ENCODE data around the gene CDIP1. TPM values are rescaled to one million over a fixed set of nuclear protein-coding genes. Genes with fewer than 3 reads are reported as not detected.
A peak's percentile ranks its signal among the peaks of the same experiment; 100 is the strongest.

CDIP1 gene
- total RNA-seq: 10 to 100 TPM; 41.8 to 64.4 TPM
- polyA plus RNA-seq (2013, experiment 1 of 2): 41.6 TPM
- polyA plus RNA-seq (2013, experiment 2 of 2): 36.6 TPM
- long read RNA-seq, experiment 1, transcript CDIP1-205 (6 exons, 2,774 nt): major isoform, 18 of 42 reads
- long read RNA-seq, experiment 1, partial matches to known transcripts: 3 of 42 reads
- long read RNA-seq, experiment 1, other reads (novel, unspliced or antisense): 14 of 42 reads
- long read RNA-seq, experiment 2, transcript CDIP1-205 (6 exons, 2,774 nt): major isoform, 171 of 194 reads
- long read RNA-seq, experiment 2, transcript CDIP1-209 (6 exons, 2,062 nt): minor isoform, 9 of 194 reads
- long read RNA-seq, experiment 2, partial matches to known transcripts: 5 of 194 reads
- long read RNA-seq, experiment 2, other reads (novel, unspliced or antisense): 7 of 194 reads
- long read RNA-seq, experiment 3, transcript CDIP1-205 (6 exons, 2,774 nt): major isoform, 43 of 77 reads
- long read RNA-seq, experiment 3, transcript CDIP1-209 (6 exons, 2,062 nt): minor isoform, 25 of 77 reads
- long read RNA-seq, experiment 3, partial matches to known transcripts: 5 of 77 reads
- long read RNA-seq, experiment 3, other reads (novel, unspliced or antisense): 3 of 77 reads
- long read RNA-seq, experiment 4, transcript CDIP1-209 (6 exons, 2,062 nt): minor isoform, 11 of 67 reads
- long read RNA-seq, experiment 4, transcript CDIP1-205 (6 exons, 2,774 nt): major isoform, 53 of 67 reads
- long read RNA-seq, experiment 4, partial matches to known transcripts: 0 of 67 reads
- long read RNA-seq, experiment 4, other reads (novel, unspliced or antisense): 3 of 67 reads

DNA sequence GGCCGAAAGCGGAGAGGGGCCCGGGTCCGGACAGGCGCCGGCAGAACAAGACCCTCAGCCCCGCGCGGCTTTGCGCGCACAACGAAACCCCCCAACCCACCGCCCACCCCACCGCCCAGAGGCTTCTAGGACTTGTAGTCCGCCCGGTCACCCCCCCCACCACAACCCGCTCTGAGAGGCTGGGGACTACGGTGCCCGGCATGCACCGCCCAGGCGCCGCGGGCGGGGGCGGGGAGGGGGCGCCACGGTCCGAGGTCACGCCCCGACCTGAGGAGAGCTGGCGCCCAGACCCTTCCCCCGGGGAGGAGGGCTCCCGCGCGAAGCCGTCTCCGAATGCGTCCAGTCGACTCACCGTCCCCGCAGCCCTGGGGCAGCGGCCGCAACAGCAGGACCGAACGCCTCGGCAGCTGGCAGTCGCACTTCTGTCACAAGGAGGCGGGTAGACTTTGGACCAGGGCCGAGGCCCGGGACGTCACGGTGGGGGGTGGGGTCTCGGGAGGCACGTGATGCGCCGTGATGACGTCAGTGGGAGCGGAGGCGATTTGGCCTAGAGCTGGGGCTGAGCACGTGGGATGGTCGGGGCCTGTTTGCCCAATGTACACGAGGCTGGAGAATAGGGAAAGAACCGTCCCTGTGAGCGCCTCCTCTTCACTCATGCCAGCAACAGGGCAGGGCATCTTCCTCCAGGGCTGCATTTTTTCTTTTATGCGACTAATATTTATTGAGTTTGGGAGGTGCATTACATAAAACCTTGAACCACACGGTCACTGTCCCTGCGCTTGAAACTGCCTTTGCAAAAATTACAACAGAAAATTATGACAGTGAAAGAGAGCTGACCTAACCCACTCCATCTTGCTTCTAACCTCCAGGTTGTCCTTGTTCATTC, at the start of gene CDIP1:
CDIP1 (minus strand) TSS at position 424 of the 886 bp plus-strand sequence. CDS start 24,643 bp downstream, outside the sequence.
- H3K4me1 ChIP-seq (ENCODE audit: control insufficient read depth, insufficient read depth, low read length): no peaks in the 10 kb centered on the region
- Mint-ChIP-seq H3K27me3 (ENCODE audit: insufficient read depth) (peaks cover 21% of the 10 kb centered on the region), H3K4me1 (peaks cover 8% of the 10 kb centered on the region), H3K9me3 (peaks cover 22% of the 10 kb centered on the region), H3K36me3 (ENCODE audit: low read depth) (peaks cover 18% of the 10 kb centered on the region), H3K4me3 (peak within 1 kb of the TSS; percentile 73), H3K27ac (peak within 1 kb of the TSS; percentile 66)
- H3K27me3 ChIP-seq (ENCODE audit: control insufficient read depth, insufficient read depth, low read length, poor library complexity, severe bottlenecking): no peaks in the 10 kb centered on the region
- H3K36me3 ChIP-seq (ENCODE audit: control insufficient read depth, insufficient read depth, low read length): peaks cover 12% of the 10 kb centered on the region
- H3K4me3 ChIP-seq (ENCODE audit: low read length): peak within 1 kb of the TSS; percentile 84
- TF ChIP-seq, protein P1, sequence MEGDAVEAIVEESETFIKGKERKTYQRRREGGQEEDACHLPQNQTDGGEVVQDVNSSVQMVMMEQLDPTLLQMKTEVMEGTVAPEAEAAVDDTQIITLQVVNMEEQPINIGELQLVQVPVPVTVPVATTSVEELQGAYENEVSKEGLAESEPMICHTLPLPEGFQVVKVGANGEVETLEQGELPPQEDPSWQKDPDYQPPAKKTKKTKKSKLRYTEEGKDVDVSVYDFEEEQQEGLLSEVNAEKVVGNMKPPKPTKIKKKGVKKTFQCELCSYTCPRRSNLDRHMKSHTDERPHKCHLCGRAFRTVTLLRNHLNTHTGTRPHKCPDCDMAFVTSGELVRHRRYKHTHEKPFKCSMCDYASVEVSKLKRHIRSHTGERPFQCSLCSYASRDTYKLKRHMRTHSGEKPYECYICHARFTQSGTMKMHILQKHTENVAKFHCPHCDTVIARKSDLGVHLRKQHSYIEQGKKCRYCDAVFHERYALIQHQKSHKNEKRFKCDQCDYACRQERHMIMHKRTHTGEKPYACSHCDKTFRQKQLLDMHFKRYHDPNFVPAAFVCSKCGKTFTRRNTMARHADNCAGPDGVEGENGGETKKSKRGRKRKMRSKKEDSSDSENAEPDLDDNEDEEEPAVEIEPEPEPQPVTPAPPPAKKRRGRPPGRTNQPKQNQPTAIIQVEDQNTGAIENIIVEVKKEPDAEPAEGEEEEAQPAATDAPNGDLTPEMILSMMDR (conservative IDR thresholded peaks at IDR 0.05): peak; percentile 18
- H3K9ac ChIP-seq (ENCODE audit: extremely low read depth, low read length, poor library complexity, severe bottlenecking): peak within 1 kb of the TSS; percentile 75
- WGBS, 2 experiments (ENCODE audit: insufficient coverage in 1 of 2, insufficient read length in 1 of 2): 6 to 11% methylated on average over 18 to 63 of the region's 67 CpGs
- H3K9me3 ChIP-seq (ENCODE audit: control insufficient read depth, low read length): peaks cover 15% of the 10 kb centered on the region
- DNase-seq: peak; percentile 99
- H3K27ac ChIP-seq (ENCODE audit: low read depth, low read length): peak within 1 kb of the TSS; percentile 91

DNA sequence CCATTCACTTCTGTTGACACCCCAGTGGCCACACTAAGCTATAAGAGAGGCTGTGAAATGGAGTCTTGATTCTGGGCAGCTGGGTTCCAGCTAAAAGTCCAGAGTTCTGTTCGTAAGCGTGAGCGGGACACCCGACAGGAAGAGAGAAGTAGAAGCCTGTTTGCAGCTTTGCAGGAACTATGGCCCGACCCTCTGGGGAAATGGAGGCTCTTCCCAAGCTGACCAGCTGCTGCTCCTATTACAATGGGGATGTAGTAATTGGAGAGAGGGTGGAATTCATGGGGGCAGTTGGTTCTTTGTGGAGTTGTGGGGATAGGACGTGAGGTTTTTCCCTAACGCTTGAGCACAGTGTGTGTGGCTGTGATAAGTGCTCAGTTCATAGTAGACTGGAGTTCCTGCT, 47.7 kb upstream of the CDIP1 start:
- DNase-seq: peak; percentile 40
- Mint-ChIP-seq H3K36me3 (ENCODE audit: low read depth) (no peaks in the 10 kb centered on the region), H3K27ac (no peak overlapping the region), H3K4me3 (no peak overlapping the region), H3K27me3 (ENCODE audit: insufficient read depth) (peaks cover 6% of the 10 kb centered on the region), H3K9me3 (peaks cover 16% of the 10 kb centered on the region), H3K4me1 (peaks cover 4% of the 10 kb centered on the region)
- H3K27me3 ChIP-seq (ENCODE audit: control insufficient read depth, insufficient read depth, low read length, poor library complexity, severe bottlenecking): no peaks in the 10 kb centered on the region
- no peaks in the 10 kb centered on the region for H3K4me1 ChIP-seq (ENCODE audit: control insufficient read depth, insufficient read depth, low read length)
- H3K9me3 ChIP-seq (ENCODE audit: control insufficient read depth, low read length): peaks cover 10% of the 10 kb centered on the region
- WGBS, 2 experiments (ENCODE audit: insufficient coverage in 1 of 2, insufficient read length in 1 of 2): 94 to 95% methylated on average over 4 to 7 of the region's 7 CpGs
- H3K27ac ChIP-seq (ENCODE audit: low read depth, low read length): peak overlapping the region; percentile 30
- TF ChIP-seq, protein P1 (conservative IDR thresholded peaks at IDR 0.05): no peak
- no peak overlapping the region for H3K4me3 ChIP-seq (ENCODE audit: low read length)
- no peak overlapping the region for H3K9ac ChIP-seq (ENCODE audit: extremely low read depth, low read length, poor library complexity, severe bottlenecking)
- no peaks in the 10 kb centered on the region for H3K36me3 ChIP-seq (ENCODE audit: control insufficient read depth, insufficient read depth, low read length)

DNA sequence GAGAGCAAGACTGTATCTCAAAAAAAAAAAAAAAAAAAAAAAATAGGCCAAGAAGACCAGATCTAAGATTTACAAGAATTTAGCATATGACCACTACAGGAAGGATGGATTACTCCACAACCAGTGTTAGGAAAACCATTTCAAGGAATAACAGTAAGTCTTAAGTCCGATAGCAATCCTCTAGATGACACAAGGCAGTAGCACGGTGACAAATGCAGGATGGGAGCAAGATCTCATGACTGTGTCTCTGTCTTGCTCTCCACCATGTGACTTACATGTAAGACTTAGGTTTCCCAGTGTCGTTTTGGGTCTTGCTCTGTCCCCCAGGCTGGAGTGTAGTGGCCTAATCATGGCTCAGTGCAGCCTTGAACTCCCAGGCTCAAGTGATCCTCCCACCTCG, 45.3 kb upstream of the CDIP1 start:
- Mint-ChIP-seq H3K27me3 (ENCODE audit: insufficient read depth) (peaks cover 4% of the 10 kb centered on the region), H3K4me3 (no peak overlapping the region), H3K9me3 (peaks cover 13% of the 10 kb centered on the region), H3K36me3 (ENCODE audit: low read depth) (no peaks in the 10 kb centered on the region), H3K27ac (no peak overlapping the region), H3K4me1 (peaks cover 4% of the 10 kb centered on the region)
- Histone ChIP-seq H3K4me3 (ENCODE audit: low read length) (no peak overlapping the region), H3K36me3 (ENCODE audit: control insufficient read depth, insufficient read depth, low read length) (no peaks in the 10 kb centered on the region), H3K27me3 (ENCODE audit: control insufficient read depth, insufficient read depth, low read length, poor library complexity, severe bottlenecking) (no peaks in the 10 kb centered on the region), H3K4me1 (ENCODE audit: control insufficient read depth, insufficient read depth, low read length) (no peaks in the 10 kb centered on the region), H3K9me3 (ENCODE audit: control insufficient read depth, low read length) (peaks cover 10% of the 10 kb centered on the region), H3K27ac (ENCODE audit: low read depth, low read length) (no peak overlapping the region), H3K9ac (ENCODE audit: extremely low read depth, low read length, poor library complexity, severe bottlenecking) (no peak overlapping the region)
- DNase-seq: peak; percentile 26
- TF ChIP-seq, protein P1 (conservative IDR thresholded peaks at IDR 0.05): no peak
- 94 to 100% methylated on average over 3 to 4 of the region's 4 CpGs for WGBS, 2 experiments (ENCODE audit: insufficient coverage in 1 of 2, insufficient read length in 1 of 2)
